CMK (cell line): Measurements from ENCODE around the gene GLYR1.
A peak's percentile ranks its signal among the peaks of the same experiment; 100 is the strongest.
"Not testable (repeated sequence)": the region's sequence is repeated elsewhere in the genome, so short reads cannot be mapped to it uniquely, and the experiment has no call there.

Source experiments
- DNase-seq: peaks from one replicate; pipeline ENCODE4 v3.0.0-alpha.2; 2010; ENCODE audit warnings: low read depth

The GLYR1 gene

GRCh38 chr16:4846901-4847773, at the start of gene GLYR1, which contains the start of gene UBN1:
GLYR1 (minus strand) TSS chr16:4847288; CDS start chr16:4847265, 23 bp downstream.
UBN1 (plus strand) TSS chr16:4847481; CDS start chr16:4852918, 5,437 bp downstream.
- peak; percentile 87 for DNase-seq

GRCh38 chr16:4896761-4897160, 49.7 kb upstream of the GLYR1 start:
- not testable (repeated sequence) for DNase-seq

GRCh38 chr16:4895366-4895765, 48.3 kb upstream of the GLYR1 start:
- no peak for DNase-seq

- no peak for DNase-seq
Measured at GRCh38 chr16:4894276-4895150, 47.4 kb upstream of the GLYR1 start.

GRCh38 chr16:4893103-4893862, 46.2 kb upstream of the GLYR1 start:
- DNase-seq = no peak

GRCh38 chr16:4892361-4893102, 45.4 kb upstream of the GLYR1 start:
- no peak for DNase-seq

- DNase-seq = no peak
Measured at GRCh38 chr16:4891886-4892216, 44.8 kb upstream of the GLYR1 start.

GRCh38 chr16:4891097-4891885, 44.2 kb upstream of the GLYR1 start:
- DNase-seq = no peak

- no peak for DNase-seq
Measured at GRCh38 chr16:4890686-4891085, 43.6 kb upstream of the GLYR1 start.

GRCh38 chr16:4890026-4890425, 42.9 kb upstream of the GLYR1 start:
- DNase-seq = no peak

GRCh38 chr16:4888428-4889135, 41.5 kb upstream of the GLYR1 start:
- no peak for DNase-seq

- DNase-seq = no peak
Measured at GRCh38 chr16:4886151-4886550, 39.1 kb upstream of the GLYR1 start.

- no peak for DNase-seq
Measured at GRCh38 chr16:4884972-4885874, 38.1 kb upstream of the GLYR1 start.

GRCh38 chr16:4884209-4884608, 37.1 kb upstream of the GLYR1 start:
- no peak for DNase-seq

- DNase-seq = no peak
Measured at GRCh38 chr16:4883501-4883900, 36.4 kb upstream of the GLYR1 start.

GRCh38 chr16:4882633-4883285, 35.7 kb upstream of the GLYR1 start:
- no peak for DNase-seq

GRCh38 chr16:4882000-4882632, 35.0 kb upstream of the GLYR1 start:
- DNase-seq = no peak

- no peak for DNase-seq
Measured at GRCh38 chr16:4880006-4880580, 33.0 kb upstream of the GLYR1 start.
